Middle frontal gyrus (tissue), 1 donor: Measurements from ENCODE around the gene RCCD1.
"Not testable (repeated sequence)": the region's sequence is repeated elsewhere in the genome, so short reads cannot be mapped to it uniquely, and the experiment has no call there.

ENCODE experiments used
- DNase-seq: peaks from one replicate; pipeline ENCODE4 v3.0.0-alpha.2; 2015; ENCODE audit warnings: low spot score; ENCODE audit errors: extremely low spot score

Gene RCCD1

GRCh38 chr15:90918034-90918788 lies 36.5 kb upstream of the RCCD1 start:
- no peak for DNase-seq

- DNase-seq, result no peak
Measured at GRCh38 chr15:90918835-90919234, 35.8 kb upstream of the RCCD1 start.

GRCh38 chr15:90921887-90922286 lies 32.8 kb upstream of the RCCD1 start:
- no peak for DNase-seq

GRCh38 chr15:90922712-90923322 lies 31.9 kb upstream of the RCCD1 start:
- not testable (repeated sequence) for DNase-seq

- DNase-seq, result no peak
Measured at GRCh38 chr15:90924375-90924774, 30.3 kb upstream of the RCCD1 start.

GRCh38 chr15:90926766-90927165 lies 27.9 kb upstream of the RCCD1 start:
- not testable (repeated sequence) for DNase-seq

- not testable (repeated sequence) for DNase-seq
Measured at GRCh38 chr15:90928106-90928505, 26.6 kb upstream of the RCCD1 start.

- DNase-seq, result no peak
Measured at GRCh38 chr15:90929246-90930019, 25.3 kb upstream of the RCCD1 start.

- no peak for DNase-seq
Measured at GRCh38 chr15:90930861-90931574, 23.7 kb upstream of the RCCD1 start.

- no peak for DNase-seq
Measured at GRCh38 chr15:90931575-90931827, 23.2 kb upstream of the RCCD1 start.

GRCh38 chr15:90931828-90932659 lies 22.6 kb upstream of the RCCD1 start, which contains the start of gene HDDC3:
Gene HDDC3, minus strand, starts transcription at chr15:90932549. Its CDS starts 9 bp downstream, at chr15:90932540.
- DNase-seq, result peak; percentile 78

- no peak for DNase-seq
Measured at GRCh38 chr15:90932660-90932991, 22.1 kb upstream of the RCCD1 start.

GRCh38 chr15:90933301-90933700 lies 21.4 kb upstream of the RCCD1 start:
- no peak for DNase-seq

GRCh38 chr15:90934256-90934948 lies 20.3 kb upstream of the RCCD1 start:
- peak; percentile 80 for DNase-seq

GRCh38 chr15:90934949-90935751 lies 19.5 kb upstream of the RCCD1 start, which contains the start of gene UNC45A:
Gene UNC45A, plus strand, starts transcription at chr15:90935285. Its CDS starts 40 bp downstream, at chr15:90935325.
- DNase-seq, result peak; percentile 73

GRCh38 chr15:90936823-90937222 lies 17.9 kb upstream of the RCCD1 start:
- no peak for DNase-seq

- DNase-seq, result no peak
Measured at GRCh38 chr15:90938261-90938660, 16.4 kb upstream of the RCCD1 start.

GRCh38 chr15:90939756-90940155 lies 14.9 kb upstream of the RCCD1 start:
- no peak for DNase-seq

- DNase-seq, result no peak
Measured at GRCh38 chr15:90941038-90941437, 13.6 kb upstream of the RCCD1 start.
